ENCODE measurements around the gene EGR2.

The EGR2 gene

GRCh38 chr10:62850646-62851045 is 34.5 kb upstream of the EGR2 start:
- FAIRE-seq (peak; percentile 31), DNase-seq (ENCODE audit: insufficient read length, low spot score) (no peak)
- TF ChIP-seq SPI1 (IDR thresholded peaks at IDR 0.05; ENCODE audit: low read depth, low read length), result peak; percentile 41; the same call in 1 of the 2 replicates
- no peak for TF ChIP-seq POU2F2 (IDR thresholded peaks at IDR 0.05; ENCODE audit: low read depth, low read length)

- TF ChIP-seq POU2F2 (IDR thresholded peaks at IDR 0.05; ENCODE audit: low read depth, low read length), result 0 out of 2 replicates have a peak, but pooled peaks have one; percentile 19
- no peak for TF ChIP-seq POLR2AphosphoS5 (IDR thresholded peaks at IDR 0.05; ENCODE audit: low read depth, low read length)
- TF ChIP-seq TAF1 (IDR thresholded peaks at IDR 0.05; ENCODE audit: low read depth, low read length), result no peak
- TF ChIP-seq POLR2A (IDR thresholded peaks at IDR 0.05; ENCODE audit: low read depth, low read length), result no peak
- TF ChIP-seq SPI1 (IDR thresholded peaks at IDR 0.05; ENCODE audit: low read depth, low read length), result no peak
- DNase-seq (ENCODE audit: insufficient read length, low spot score), result no peak
- no peak for FAIRE-seq
These were observed 31.3 kb upstream of the EGR2 start for GRCh38 chr10:62847433-62847832.

- FAIRE-seq (no peak), DNase-seq (ENCODE audit: insufficient read length, low spot score) (no peak)
- TF ChIP-seq POLR2AphosphoS5 (IDR thresholded peaks at IDR 0.05; ENCODE audit: low read depth, low read length), result no peak
- TF ChIP-seq SPI1 (IDR thresholded peaks at IDR 0.05; ENCODE audit: low read depth, low read length), result no peak
- no peak for TF ChIP-seq TAF1 (IDR thresholded peaks at IDR 0.05; ENCODE audit: low read depth, low read length)
- no peak for TF ChIP-seq PAX5 (IDR thresholded peaks at IDR 0.05; ENCODE audit: insufficient read depth, low read length, severe bottlenecking)
- TF ChIP-seq POLR2A (IDR thresholded peaks at IDR 0.05; ENCODE audit: low read depth, low read length), result no peak
- TF ChIP-seq POU2F2 (IDR thresholded peaks at IDR 0.05; ENCODE audit: low read depth, low read length), result no peak
These were observed 28.3 kb upstream of the EGR2 start for GRCh38 chr10:62844280-62845011.

GRCh38 chr10:62843600-62843999 is 27.4 kb upstream of the EGR2 start:
- DNase-seq (ENCODE audit: insufficient read length, low spot score) (no peak), FAIRE-seq (peak; percentile 56)
- TF ChIP-seq POU2F2 (IDR thresholded peaks at IDR 0.05; ENCODE audit: low read depth, low read length) (no peak), POLR2A (IDR thresholded peaks at IDR 0.05; ENCODE audit: low read depth, low read length) (no peak), PAX5 (IDR thresholded peaks at IDR 0.05; ENCODE audit: insufficient read depth, low read length, severe bottlenecking) (no peak), TAF1 (IDR thresholded peaks at IDR 0.05; ENCODE audit: low read depth, low read length) (no peak), POLR2AphosphoS5 (IDR thresholded peaks at IDR 0.05; ENCODE audit: low read depth, low read length) (no peak), SPI1 (IDR thresholded peaks at IDR 0.05; ENCODE audit: low read depth, low read length) (no peak)

GRCh38 chr10:62842983-62843382 is 26.8 kb upstream of the EGR2 start:
- no peak for FAIRE-seq
- TF ChIP-seq POLR2A (IDR thresholded peaks at IDR 0.05; ENCODE audit: low read depth, low read length), result no peak
- TF ChIP-seq TAF1 (IDR thresholded peaks at IDR 0.05; ENCODE audit: low read depth, low read length), result no peak
- no peak for TF ChIP-seq PAX5 (IDR thresholded peaks at IDR 0.05; ENCODE audit: insufficient read depth, low read length, severe bottlenecking)
- no peak for TF ChIP-seq POU2F2 (IDR thresholded peaks at IDR 0.05; ENCODE audit: low read depth, low read length)
- peak; percentile 48 for TF ChIP-seq SPI1 (IDR thresholded peaks at IDR 0.05; ENCODE audit: low read depth, low read length)
- no peak for TF ChIP-seq POLR2AphosphoS5 (IDR thresholded peaks at IDR 0.05; ENCODE audit: low read depth, low read length)
- no peak for DNase-seq (ENCODE audit: insufficient read length, low spot score)

GRCh38 chr10:62839590-62839989 is 23.4 kb upstream of the EGR2 start:
- DNase-seq (ENCODE audit: insufficient read length, low spot score), result no peak
- FAIRE-seq, result peak; percentile 47
- no peak for TF ChIP-seq POU2F2 (IDR thresholded peaks at IDR 0.05; ENCODE audit: low read depth, low read length)
- TF ChIP-seq SPI1 (IDR thresholded peaks at IDR 0.05; ENCODE audit: low read depth, low read length), result peak; percentile 58

- FAIRE-seq (no peak), DNase-seq (ENCODE audit: insufficient read length, low spot score) (no peak)
- TF ChIP-seq PAX5 (IDR thresholded peaks at IDR 0.05; ENCODE audit: insufficient read depth, low read length, severe bottlenecking) (no peak), TAF1 (IDR thresholded peaks at IDR 0.05; ENCODE audit: low read depth, low read length) (no peak), SPI1 (IDR thresholded peaks at IDR 0.05; ENCODE audit: low read depth, low read length) (no peak), POLR2AphosphoS5 (IDR thresholded peaks at IDR 0.05; ENCODE audit: low read depth, low read length) (no peak), POU2F2 (IDR thresholded peaks at IDR 0.05; ENCODE audit: low read depth, low read length) (no peak), POLR2A (IDR thresholded peaks at IDR 0.05; ENCODE audit: low read depth, low read length) (no peak)
These were observed 15.2 kb upstream of the EGR2 start for GRCh38 chr10:62831346-62831745.

- no peak for DNase-seq (ENCODE audit: insufficient read length, low spot score)
- TF ChIP-seq SPI1 (IDR thresholded peaks at IDR 0.05; ENCODE audit: low read depth, low read length) (no peak), PAX5 (IDR thresholded peaks at IDR 0.05; ENCODE audit: insufficient read depth, low read length, severe bottlenecking) (no peak), TAF1 (IDR thresholded peaks at IDR 0.05; ENCODE audit: low read depth, low read length) (no peak), POLR2AphosphoS5 (IDR thresholded peaks at IDR 0.05; ENCODE audit: low read depth, low read length) (no peak), POLR2A (IDR thresholded peaks at IDR 0.05; ENCODE audit: low read depth, low read length) (no peak)
- peak; percentile 55 for FAIRE-seq
These were observed 14.5 kb upstream of the EGR2 start for GRCh38 chr10:62830679-62831078.

GRCh38 chr10:62829622-62830021 is 13.5 kb upstream of the EGR2 start:
- DNase-seq (ENCODE audit: insufficient read length, low spot score), result no peak
- FAIRE-seq, result no peak
- TF ChIP-seq POLR2AphosphoS5 (IDR thresholded peaks at IDR 0.05; ENCODE audit: low read depth, low read length), result no peak
- TF ChIP-seq POU2F2 (IDR thresholded peaks at IDR 0.05; ENCODE audit: low read depth, low read length), result no peak
- no peak for TF ChIP-seq TAF1 (IDR thresholded peaks at IDR 0.05; ENCODE audit: low read depth, low read length)

- FAIRE-seq (no peak), DNase-seq (ENCODE audit: insufficient read length, low spot score) (no peak)
- TF ChIP-seq SPI1 (IDR thresholded peaks at IDR 0.05; ENCODE audit: low read depth, low read length), result no peak
- TF ChIP-seq POLR2A (IDR thresholded peaks at IDR 0.05; ENCODE audit: low read depth, low read length), result no peak
- TF ChIP-seq POU2F2 (IDR thresholded peaks at IDR 0.05; ENCODE audit: low read depth, low read length), result no peak
- no peak for TF ChIP-seq POLR2AphosphoS5 (IDR thresholded peaks at IDR 0.05; ENCODE audit: low read depth, low read length)
- no peak for TF ChIP-seq TAF1 (IDR thresholded peaks at IDR 0.05; ENCODE audit: low read depth, low read length)
- no peak for TF ChIP-seq PAX5 (IDR thresholded peaks at IDR 0.05; ENCODE audit: insufficient read depth, low read length, severe bottlenecking)
These were observed 10.1 kb upstream of the EGR2 start for GRCh38 chr10:62826273-62826672.

Measured in GM12891 (cell line).